ENCODE results near the gene ADGRV1. TPM values are rescaled to one million over a fixed set of nuclear protein-coding genes. Genes with fewer than 3 reads are reported as not detected.
A peak's percentile ranks its signal among the peaks of the same experiment; 100 is the strongest.
"Not testable (repeated sequence)": the region's sequence is repeated elsewhere in the genome, so short reads cannot be mapped to it uniquely, and the experiment has no call there.

ADGRV1 gene
- total RNA-seq, 1 donor from 2014 or later = 474 TPM

DNA sequence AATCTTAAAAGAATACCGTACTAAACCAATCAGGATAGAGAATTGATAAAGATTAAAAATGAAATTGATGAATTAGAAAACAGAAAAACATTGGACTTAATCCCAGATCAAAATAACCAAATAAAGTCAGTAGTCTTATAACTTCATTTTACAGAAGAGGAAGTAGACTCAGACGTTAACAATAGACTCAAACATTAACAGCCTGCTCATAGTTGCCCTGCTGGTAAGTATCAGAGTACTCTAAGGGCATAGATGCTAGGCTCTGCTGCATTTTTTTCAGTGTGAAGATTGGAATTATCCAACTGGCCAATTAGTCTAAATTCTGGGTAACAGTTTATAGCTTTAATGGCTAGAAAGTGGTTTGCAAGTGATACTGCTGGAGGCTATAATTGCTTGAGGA, 42.9 kb downstream of the ADGRV1 start:
- DNase-seq = no peak

DNA sequence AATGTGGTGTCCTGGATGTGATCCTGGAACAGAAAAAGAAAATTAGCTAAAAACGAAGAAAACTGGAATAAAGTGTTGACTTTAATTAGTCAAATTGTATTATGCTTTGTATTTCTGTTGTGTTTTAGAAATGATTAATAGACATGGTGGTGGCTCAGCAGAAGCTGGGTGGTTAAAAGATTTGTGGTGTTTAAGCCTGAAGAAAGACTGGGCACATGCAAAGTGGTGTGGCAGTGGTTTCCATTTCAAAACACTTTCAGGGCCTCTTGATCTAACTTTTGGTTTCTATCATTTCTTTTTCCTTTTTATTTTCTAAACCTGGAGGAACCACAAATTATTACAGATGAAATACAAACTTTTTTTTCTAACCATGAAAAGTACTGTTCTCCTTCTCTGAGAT, 44.1 kb downstream of the ADGRV1 start:
- DNase-seq = no peak

DNA sequence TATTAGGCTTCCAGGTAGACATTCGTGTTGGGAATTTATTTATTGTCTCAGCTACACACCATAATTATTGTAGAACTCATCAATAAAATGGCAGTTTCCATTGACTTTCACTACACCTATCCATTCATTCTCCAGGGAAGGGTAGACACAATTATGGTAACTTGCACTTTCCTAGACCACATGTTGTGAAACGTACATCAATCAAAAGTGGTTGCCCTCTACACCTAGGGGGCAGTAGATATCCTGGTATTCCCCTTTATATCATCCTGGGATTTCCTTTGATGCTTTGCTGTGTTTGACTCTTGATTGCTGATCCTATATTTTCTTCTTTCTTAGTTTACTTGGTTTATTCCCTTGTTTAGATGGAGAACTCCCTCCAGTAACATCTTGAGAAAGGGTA, 47.9 kb downstream of the ADGRV1 start:
- DNase-seq = no peak

DNA sequence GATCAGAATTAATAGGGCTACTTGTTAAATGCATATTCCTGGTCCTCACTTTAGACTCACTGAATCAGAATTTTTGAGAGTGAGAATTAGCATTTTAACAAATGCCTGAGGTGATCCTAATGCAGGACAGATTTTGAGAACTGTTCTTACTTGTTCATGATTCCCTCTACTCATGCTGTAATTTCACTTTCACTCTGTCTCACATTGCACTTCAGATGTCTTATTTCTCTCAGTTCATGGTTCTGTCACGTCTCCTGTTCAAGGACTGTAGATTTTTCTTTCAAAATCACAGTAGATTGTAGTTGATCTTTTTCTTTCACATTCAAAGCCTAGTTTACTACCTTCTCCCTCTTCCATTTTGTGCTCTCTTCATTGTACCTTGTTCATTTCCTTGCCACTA, 54.3 kb downstream of the ADGRV1 start:
- no peak for DNase-seq

- DNase-seq = peak; percentile 1
Measured at GRCh38 chr5:90613459-90613858, 54.9 kb downstream of the ADGRV1 start.

- DNase-seq = no peak
Measured at GRCh38 chr5:90613918-90614504, 55.4 kb downstream of the ADGRV1 start.

GRCh38 chr5:90615355-90615754, 56.8 kb downstream of the ADGRV1 start:
- DNase-seq = no peak

DNA sequence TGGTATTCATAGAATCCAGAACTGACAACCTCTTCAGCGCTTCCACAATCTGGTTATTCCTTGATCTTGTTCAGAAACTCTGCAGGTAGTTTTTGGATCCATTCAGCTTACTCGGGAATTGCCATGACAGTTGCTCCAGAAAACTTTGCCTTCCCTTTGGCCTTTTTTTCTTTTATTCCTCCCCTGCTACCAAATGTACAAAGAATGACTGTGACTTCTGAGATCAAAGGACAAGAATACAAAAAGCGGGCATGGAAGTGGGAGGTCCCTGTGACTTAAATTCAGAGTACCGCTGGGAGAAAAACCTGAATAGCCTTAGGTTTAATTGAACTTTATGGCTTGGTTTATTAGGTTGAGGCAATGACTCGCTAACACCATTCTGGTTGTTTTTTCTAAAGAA, 59.5 kb downstream of the ADGRV1 start:
- DNase-seq = no peak

- DNase-seq = not testable (repeated sequence)
Measured at GRCh38 chr5:90619762-90620161, 61.2 kb downstream of the ADGRV1 start.

DNA sequence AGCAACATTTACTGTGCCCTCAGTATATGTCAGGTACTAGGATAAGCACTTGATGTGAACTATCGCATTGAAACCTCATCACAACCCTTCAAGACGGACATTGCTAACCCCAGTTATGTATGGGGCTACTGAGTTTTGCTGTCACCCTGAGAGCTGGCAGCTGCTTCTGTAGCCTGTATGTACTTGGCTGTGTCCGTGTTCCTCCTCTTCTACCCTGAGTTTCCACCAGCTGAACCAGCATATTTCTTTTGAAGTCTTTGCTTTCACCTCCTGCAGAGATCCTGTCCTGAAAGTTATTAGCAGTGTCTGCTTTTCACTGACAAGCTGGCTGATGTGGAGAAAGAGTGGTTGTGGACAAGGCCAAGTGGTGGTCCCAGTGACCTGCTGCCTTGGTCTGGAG, 63.3 kb downstream of the ADGRV1 start:
- DNase-seq = no peak

DNA sequence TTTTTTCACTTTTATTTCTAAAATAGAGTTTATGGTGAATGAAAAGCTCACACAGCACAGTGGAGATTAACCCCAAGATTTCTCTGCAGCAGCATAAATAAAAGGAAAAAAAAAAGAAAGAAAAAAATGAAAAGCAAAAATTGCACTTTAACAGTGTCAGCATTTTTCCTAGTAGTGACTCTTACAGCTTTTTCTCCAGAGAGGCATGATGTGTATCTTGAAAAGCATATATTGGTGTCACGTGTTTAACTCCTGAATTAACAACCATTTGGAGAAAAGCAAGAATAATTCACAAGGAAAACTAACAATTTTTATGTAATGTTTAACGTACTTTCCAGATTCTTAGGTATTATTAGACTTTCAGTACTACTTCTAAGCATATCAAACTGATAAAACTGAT, 67.9 kb downstream of the ADGRV1 start:
- no peak for DNase-seq

GRCh38 chr5:90628492-90628891, 69.9 kb downstream of the ADGRV1 start:
- no peak for DNase-seq

DNA sequence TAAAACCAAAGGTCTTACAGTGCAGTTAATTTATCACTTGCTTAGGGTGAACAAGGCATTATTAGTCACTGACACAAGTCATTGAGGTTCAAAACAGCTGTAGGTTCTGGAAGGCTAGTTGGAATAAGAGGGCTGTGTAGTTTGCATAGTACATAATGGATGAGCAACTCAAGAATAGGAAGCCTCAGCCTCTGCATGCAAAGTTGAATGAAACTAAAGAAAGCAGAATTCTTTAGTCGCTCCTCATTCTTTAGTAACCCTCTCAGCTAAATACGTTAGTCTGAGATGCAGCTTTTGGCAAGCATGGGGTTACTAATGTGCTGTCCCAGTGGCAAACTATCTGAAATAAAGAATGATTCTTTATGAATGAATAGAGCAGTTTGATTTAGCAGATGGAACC, 74.2 kb downstream of the ADGRV1 start:
- DNase-seq = no peak

- no peak for DNase-seq
Measured at GRCh38 chr5:90636948-90637347, 78.4 kb downstream of the ADGRV1 start.

GRCh38 chr5:90637731-90638130, 79.1 kb downstream of the ADGRV1 start:
- no peak for DNase-seq

GRCh38 chr5:90638878-90639277, 80.3 kb downstream of the ADGRV1 start:
- no peak for DNase-seq

- no peak for DNase-seq
Measured at GRCh38 chr5:90640484-90641059, 82.0 kb downstream of the ADGRV1 start.

DNA sequence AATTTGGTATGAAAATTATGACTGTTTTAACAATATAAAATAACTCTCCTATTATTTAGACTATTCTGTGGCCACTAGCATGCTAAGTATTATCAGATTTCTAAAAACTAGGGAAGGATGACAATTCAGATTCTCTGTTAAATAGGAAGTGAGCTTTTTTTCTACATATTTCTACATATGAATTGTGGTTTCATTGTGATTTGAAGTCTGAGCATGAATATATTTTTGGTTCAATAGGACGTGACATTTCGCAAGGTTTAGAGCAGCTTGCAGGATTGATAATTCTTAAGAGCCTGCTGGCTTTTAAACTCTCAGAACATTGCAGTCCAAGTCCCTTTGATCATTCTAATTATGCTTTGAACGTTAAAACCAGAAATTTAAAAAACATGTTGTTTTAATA, 82.9 kb downstream of the ADGRV1 start:
- no peak for DNase-seq

DNA sequence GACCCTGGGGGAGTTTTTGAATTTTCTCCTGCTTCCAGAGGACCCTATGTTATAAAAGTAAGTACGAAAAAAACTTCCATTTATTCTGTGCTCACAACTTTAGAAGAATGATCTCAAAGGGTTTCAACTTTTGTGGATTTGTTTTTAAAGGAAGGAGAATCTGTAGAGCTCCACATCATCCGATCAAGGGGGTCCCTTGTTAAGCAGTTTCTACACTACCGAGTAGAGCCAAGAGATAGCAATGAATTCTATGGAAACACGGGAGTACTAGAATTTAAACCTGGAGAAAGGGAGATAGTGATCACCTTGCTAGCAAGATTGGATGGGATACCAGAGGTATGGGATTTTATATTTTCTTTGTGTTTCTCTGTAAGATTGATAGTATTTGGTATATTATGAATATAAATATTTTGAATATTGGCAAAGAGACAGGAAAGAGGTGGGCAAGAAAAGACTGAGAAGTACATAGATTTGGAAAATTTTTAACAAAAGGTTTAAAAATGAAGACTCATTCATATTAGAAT, 84.2 kb downstream of the ADGRV1 start:
- DNase-seq = no peak

GRCh38 chr5:90644132-90644531, 85.5 kb downstream of the ADGRV1 start:
- DNase-seq = no peak

- DNase-seq = no peak
Measured at GRCh38 chr5:90645024-90645610, 86.5 kb downstream of the ADGRV1 start.

DNA sequence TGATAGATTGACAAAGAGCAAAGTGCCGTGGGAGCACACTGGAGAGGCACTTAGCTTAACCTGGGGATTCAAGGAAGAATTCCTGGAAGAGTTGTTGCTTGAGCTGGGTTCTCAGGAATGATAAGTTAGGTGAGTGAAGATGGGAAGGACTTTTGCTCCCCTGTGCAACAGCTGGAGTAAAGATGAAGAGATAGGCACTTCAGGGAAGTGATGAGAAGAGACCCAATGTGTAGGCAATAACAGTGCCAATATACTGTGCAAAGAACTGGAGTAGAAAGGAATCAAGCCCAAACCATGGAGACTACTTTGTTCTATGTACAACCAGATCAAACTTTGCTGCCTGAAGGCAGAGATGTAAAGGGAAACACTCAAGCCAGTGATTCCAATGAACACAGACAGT, 92.2 kb downstream of the ADGRV1 start:
- DNase-seq = no peak

DNA sequence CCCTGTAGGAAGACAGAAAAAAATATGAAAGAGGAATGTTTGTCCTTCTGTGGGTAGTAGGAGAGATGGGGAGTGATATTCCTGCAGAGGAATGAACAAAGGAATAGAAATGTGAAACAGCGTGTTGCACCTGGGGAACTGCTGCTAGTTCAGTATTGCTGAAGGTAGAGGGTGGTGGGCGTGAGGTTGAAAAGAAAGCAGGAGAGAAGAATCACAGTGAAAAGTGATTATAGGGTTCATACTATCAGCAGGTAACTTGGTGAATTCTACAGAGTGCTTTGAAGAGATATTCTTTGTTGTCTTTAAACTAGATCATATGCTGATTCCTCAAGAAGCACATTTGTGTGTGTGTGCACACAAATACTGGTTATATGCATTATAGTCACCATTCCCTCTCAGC, 95.6 kb downstream of the ADGRV1 start:
- no peak for DNase-seq

DNA sequence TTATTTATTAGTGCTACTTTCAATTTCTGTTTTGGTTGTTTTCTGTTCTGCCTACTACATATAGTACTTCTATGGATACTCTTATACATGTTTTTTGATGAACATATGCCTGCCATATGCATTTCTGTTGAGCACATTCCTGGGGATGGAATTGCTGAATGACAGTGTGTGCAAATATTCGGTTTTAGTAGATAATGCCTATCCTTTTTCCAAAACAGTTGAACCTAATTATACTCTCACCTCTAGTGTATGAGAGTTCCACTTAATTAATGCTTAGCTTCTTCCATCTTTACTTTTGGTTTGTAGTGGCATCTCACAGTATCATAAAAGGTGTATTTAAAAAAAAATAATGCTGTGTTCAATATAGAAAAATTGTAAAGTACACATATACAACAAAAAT, 96.8 kb downstream of the ADGRV1 start:
- DNase-seq = no peak

Data from occipital lobe (tissue), 2 donors.